B cell (primary cell): ENCODE measurements around the gene HS6ST2. TPM values are rescaled to one million over a fixed set of nuclear protein-coding genes. Genes with fewer than 3 reads are reported as not detected.

Source experiments
- ATAC-seq: fragments of 200-7000 bp; cut with Tn5 transposase; one replicate; pipeline ENCODE4 v1.10.0; 2021; ENCODE audit warnings: low read depth, mild to moderate bottlenecking, moderate number of reproducible peaks, moderate library complexity
- CTCF ChIA-PET: fragments of 350-600 bp; sonication (Branson Sonifier 250); formaldehyde crosslinking; loops from one replicate; lab custom pipeline; 2021; ENCODE audit warnings: antibody characterized with exemption, inconsistent platforms; lab: Charles Lee
- POLR2A ChIA-PET: fragments of 350-600 bp; sonication (Branson Sonifier 250); formaldehyde crosslinking; loops from one replicate; lab custom pipeline; 2021; ENCODE audit warnings: antibody characterized with exemption; lab: Charles Lee
- DNase-seq: peaks from one replicate; pipeline ENCODE4 v3.0.0; 2013
- H2AFZ ChIP-seq: 2 replicates; pipeline ENCODE4 v1.6.1; 2012; ENCODE audit warnings: mild to moderate bottlenecking, low read depth, low read length; ENCODE audit not compliant: insufficient read depth, poor library complexity, severe bottlenecking
- H3K27ac ChIP-seq, 2 donors: 1 replicate in 1 of 2; 2 replicates in 1 of 2; pipeline ENCODE4 v1.5.1; 2012 to 2013; ENCODE audit warnings: low read length in 2 of 2, mild to moderate bottlenecking in 2 of 2, moderate library complexity in 1 of 2
- H3K27me3 ChIP-seq, 4 experiments: fragments of 200-600 bp in 1 of 4; sonication (generic) in 1 of 4; replicated peaks in 1 of 4; 1 replicate in 2 of 4; 2 replicates in 2 of 4; pipeline versions ENCODE4 v1.6.1 to v1.7.0; 2013 to 2016; ENCODE audit warnings: low read length in 3 of 4, mild to moderate bottlenecking in 2 of 4, mixed read lengths in 1 of 4, moderate library complexity in 1 of 4; ENCODE audit not compliant: insufficient read depth in 4 of 4, control insufficient read depth in 3 of 4; ENCODE audit errors: control extremely low read depth in 1 of 4
- H3K36me3 ChIP-seq, 2 experiments: replicated peaks in 1 of 2; 1 replicate in 1 of 2; 2 replicates in 1 of 2; pipeline versions ENCODE4 v1.6.1 to v1.7.1; 2013; ENCODE audit warnings: low read length in 1 of 2; ENCODE audit not compliant: insufficient read depth in 2 of 2, control insufficient read depth in 1 of 2; ENCODE audit errors: control extremely low read depth in 1 of 2, extremely low read depth in 1 of 2
- H3K4me1 ChIP-seq, 2 donors: fragments of 200-600 bp in 1 of 2; sonication (generic) in 1 of 2; 1 replicate in 1 of 2; 2 replicates in 1 of 2; pipeline versions ENCODE4 v1.5.1 to v1.6.1; 2013 to 2017; ENCODE audit warnings: low read length in 2 of 2; ENCODE audit not compliant: control insufficient read depth in 2 of 2, insufficient read depth in 2 of 2
- H3K4me2 ChIP-seq: replicated peaks from 2 replicates; pipeline ENCODE3; 2012; ENCODE audit warnings: mild to moderate bottlenecking, low read depth, low read length; ENCODE audit not compliant: poor library complexity, severe bottlenecking
- H3K4me3 ChIP-seq, 5 experiments: fragments of 200-600 bp in 1 of 5; sonication (generic) in 1 of 5; 1 replicate in 3 of 5; 2 replicates in 2 of 5; pipeline versions ENCODE4 v1.5.1 to v1.7.0; 2011 to 2016; ENCODE audit warnings: low read length in 4 of 5, mild to moderate bottlenecking in 4 of 5, low read depth in 2 of 5, control low read depth in 1 of 5, moderate library complexity in 1 of 5; ENCODE audit not compliant: insufficient read depth in 1 of 5; ENCODE audit errors: control extremely low read depth in 1 of 5, extremely low read depth in 1 of 5
- H3K79me2 ChIP-seq: fragments of 200-600 bp; sonication (generic); one replicate; pipeline ENCODE4 v1.6.0; 2016; ENCODE audit warnings: low read length; ENCODE audit not compliant: control insufficient read depth, insufficient read depth
- H3K9ac ChIP-seq: fragments of 200-600 bp; sonication (generic); 2 replicates; pipeline ENCODE4 v1.6.1; 2017; ENCODE audit warnings: mild to moderate bottlenecking, low read length, moderate library complexity
- H3K9me3 ChIP-seq, 3 donors: one replicate each; pipeline versions ENCODE4 v1.6.1 to v1.7.1; 2013; ENCODE audit warnings: low read length in 2 of 3; ENCODE audit not compliant: control insufficient read depth in 2 of 3, insufficient read depth in 1 of 3; ENCODE audit errors: control extremely low read depth in 1 of 3
- H4K20me1 ChIP-seq: 2 replicates; pipeline ENCODE4 v1.6.0; 2012; ENCODE audit warnings: mild to moderate bottlenecking, low read length; ENCODE audit not compliant: insufficient read depth, control insufficient read depth, poor library complexity, severe bottlenecking
- H3K27ac Mint-ChIP-seq: one replicate; pipeline ENCODE4 v1.8.0; 2021; ENCODE audit warnings: mixed read lengths
- H3K27me3 Mint-ChIP-seq: one replicate; pipeline ENCODE4 v1.8.0; 2021; ENCODE audit warnings: mixed read lengths
- H3K4me1 Mint-ChIP-seq: one replicate; pipeline ENCODE4 v1.8.0; 2021; ENCODE audit warnings: mixed read lengths
- H3K4me3 Mint-ChIP-seq: one replicate; pipeline ENCODE4 v1.8.0; 2021; ENCODE audit warnings: mixed read lengths
- H3K9me3 Mint-ChIP-seq: one replicate; pipeline ENCODE4 v1.8.0; 2022; ENCODE audit warnings: mixed read lengths; ENCODE audit not compliant: insufficient read depth
- CTCF ChIP-seq: fragments of 200-600 bp; IDR thresholded peaks from one replicate; pipeline ENCODE4 v1.8.0; 2022; ENCODE audit warnings: antibody characterized with exemption, mild to moderate bottlenecking
- EZH2 ChIP-seq: IDR thresholded peaks from 2 replicates; pipeline ENCODE4 v1.6.1; 2012; ENCODE audit warnings: borderline replicate concordance, low read depth, mild to moderate bottlenecking, moderate library complexity, low read length; ENCODE audit not compliant: insufficient read depth, poor library complexity, severe bottlenecking
- WGBS: methylation state at CpG from one replicate; pipeline ENCODE4 v1.1.5; 2013; ENCODE audit warnings: missing lambda C conversion rate; ENCODE audit not compliant: insufficient coverage; 5-methylcytosine and 5-hydroxymethylcytosine counted together
- intact Hi-C: fragments of 100-400 bp; cut with micrococcal nuclease; formaldehyde crosslinking; loops from one replicate; pipeline ENCODE4 v1.10.0; 2022
- polyA plus RNA-seq: library from polyadenylated mRNA; depleted of rRNA; stranded (reverse); fragments of >200 nt; gene quantifications from 2 replicates; pipeline ENCODE4 v1.2.3, GENCODE V29; 2012
- total RNA-seq, 2 donors: library from RNA; stranded (reverse); fragments of 120-200 nt in 1 of 2; gene quantifications; 1 replicate in 1 of 2; 2 replicates in 1 of 2; pipeline versions ENCODE4 v1.2.3 to v1.2.4, GENCODE V29; 2013 to 2022

The HS6ST2 gene
- total and polyA plus RNA-seq, 2 donors (not counting 1 experiment from before 2014, with no cell fraction given), result not detected

- ChIA-PET CTCF (interaction anchor here (0.9 kb wide), 1 partner anchor 343 kb away, joined by 4 read pairs; no protein-coding TSS in a partner anchor), POLR2A (no interaction called here)
- Histone ChIP-seq H3K4me1 (no peaks in the 10 kb centered on the region), H3K36me3 (no peaks in the 10 kb centered on the region), H3K27ac (no peak overlapping the region), H4K20me1 (no peaks in the 10 kb centered on the region), H2AFZ (no peak overlapping the region), H3K9me3 (no peaks in the 10 kb centered on the region), H3K4me2 (no peak overlapping the region), H3K27me3 (no peaks in the 10 kb centered on the region), H3K9ac (no peak overlapping the region), H3K4me3 (no peak overlapping the region), H3K79me2 (no peaks in the 10 kb centered on the region)
- intact Hi-C loops, result no loop called here
- DNase-seq (no peak), ATAC-seq (no peak)
- Mint-ChIP-seq H3K9me3 (no peaks in the 10 kb centered on the region), H3K27ac (no peak overlapping the region), H3K4me3 (no peak overlapping the region), H3K27me3 (no peaks in the 10 kb centered on the region), H3K4me1 (no peaks in the 10 kb centered on the region)
- TF ChIP-seq EZH2 (no peak), CTCF (no peak)
- no CpG with 5 or more reads among the region's 3 CpGs for WGBS
These were observed 322.3 kb downstream of the HS6ST2 start for GRCh38 chrX:132636080-132636479.

- Mint-ChIP-seq H3K4me1 (no peaks in the 10 kb centered on the region), H3K27me3 (no peaks in the 10 kb centered on the region), H3K4me3 (no peak overlapping the region), H3K27ac (no peak overlapping the region), H3K9me3 (no peaks in the 10 kb centered on the region)
- no peak for DNase-seq
- ChIA-PET POLR2A (no interaction called here), CTCF (no interaction called here)
- H3K4me1 ChIP-seq, result no peaks in the 10 kb centered on the region
- H3K9ac ChIP-seq, result no peak overlapping the region
- no peak for ATAC-seq
- WGBS, result 67% methylated on average over 1 of the region's 1 CpG
- H3K27me3 ChIP-seq, result no peaks in the 10 kb centered on the region
- H3K27ac ChIP-seq, result no peak overlapping the region
- H4K20me1 ChIP-seq, result no peaks in the 10 kb centered on the region
- H2AFZ ChIP-seq, result no peak overlapping the region
- intact Hi-C loops, result no loop called here
- H3K4me2 ChIP-seq, result no peak overlapping the region
- TF ChIP-seq CTCF (no peak), EZH2 (no peak)
- no peaks in the 10 kb centered on the region for H3K79me2 ChIP-seq
- H3K9me3 ChIP-seq, result no peaks in the 10 kb centered on the region
- H3K4me3 ChIP-seq, result no peak overlapping the region
- no peaks in the 10 kb centered on the region for H3K36me3 ChIP-seq
These were observed 323.9 kb downstream of the HS6ST2 start for GRCh38 chrX:132634521-132634920.
